Posterior vena cava (tissue), 2 donors: Measurements from ENCODE around the gene PTPRD. TPM values are rescaled to one million over a fixed set of nuclear protein-coding genes. Genes with fewer than 3 reads are reported as not detected.
A peak's percentile ranks its signal among the peaks of the same experiment; 100 is the strongest.
"Not testable (repeated sequence)": the region's sequence is repeated elsewhere in the genome, so short reads cannot be mapped to it uniquely, and the experiment has no call there.

ENCODE experiments used
- DNase-seq: peaks from one replicate; pipeline ENCODE4 v3.0.0-alpha.2; 2020; ENCODE audit warnings: low spot score
- intact Hi-C, 2 donors: fragments of 100-400 bp; cut with DNase I; formaldehyde crosslinking; loops; one replicate each; pipeline versions ENCODE4 v1.14.1 to v1.14.2; 2022 to 2023
- total RNA-seq, 2 donors: library from RNA; stranded (reverse); fragmentation: NEBNext Ultra II Directional; extraction: Animal tissue kit (Norgen Biotek cat#: 25700); gene quantifications; one replicate each; pipeline ENCODE4 v1.2.1, GENCODE V29; 2021
- donor health status: DM: yes; HTN: yes; CAD: no.
- donor health status: DM: yes; HTN: yes; CAD: no.

The PTPRD gene
- total RNA-seq, 2 donors from 2014 or later = 21.4 to 51.2 TPM

- DNase-seq = peak; percentile 84
- intact Hi-C loops = no loop called here
Observed at GRCh38 chr9:9942764-9943424, 669.9 kb downstream of the PTPRD start.

- intact Hi-C loops = no loop called here
Observed at GRCh38 chr9:9938432-9938831, 674.4 kb downstream of the PTPRD start.

GRCh38 chr9:9931464-9931863 lies 681.3 kb downstream of the PTPRD start:
- DNase-seq, intact Hi-C loops: not testable (repeated sequence)

More at GRCh38 chr9:9938432-9938831, 674.4 kb downstream of the PTPRD start:
- DNase-seq = no peak

- intact Hi-C loops = no loop called here
- no peak for DNase-seq
Observed at GRCh38 chr9:9924376-9924775, 688.4 kb downstream of the PTPRD start.

GRCh38 chr9:9921805-9922204 lies 691.0 kb downstream of the PTPRD start:
- intact Hi-C loops = no loop called here
- DNase-seq = no peak

- intact Hi-C loops = no loop called here
- no peak for DNase-seq
Observed at GRCh38 chr9:9920425-9921060, 692.3 kb downstream of the PTPRD start.

- DNase-seq = no peak
- intact Hi-C loops = no loop called here
Observed at GRCh38 chr9:9919174-9919775, 693.5 kb downstream of the PTPRD start.

- intact Hi-C loops = no loop called here
- no peak for DNase-seq
Observed at GRCh38 chr9:9917400-9917799, 695.4 kb downstream of the PTPRD start.

- peak; percentile 54 for DNase-seq
- intact Hi-C loops = no loop called here
Observed at GRCh38 chr9:9914174-9914573, 698.6 kb downstream of the PTPRD start.

GRCh38 chr9:9913276-9913832 lies 699.4 kb downstream of the PTPRD start:
- intact Hi-C loops = no loop called here
- DNase-seq = no peak

GRCh38 chr9:9912459-9912858 lies 700.3 kb downstream of the PTPRD start:
- DNase-seq = no peak
- intact Hi-C loops = no loop called here

GRCh38 chr9:9905736-9906135 lies 707.1 kb downstream of the PTPRD start:
- no peak for DNase-seq
- intact Hi-C loops = no loop called here

GRCh38 chr9:9904041-9904440 lies 708.8 kb downstream of the PTPRD start:
- intact Hi-C loops = no loop called here
- no peak for DNase-seq

- DNase-seq = no peak
- intact Hi-C loops = no loop called here
Observed at GRCh38 chr9:9901624-9902023, 711.2 kb downstream of the PTPRD start.

- no peak for DNase-seq
- intact Hi-C loops = no loop called here
Observed at GRCh38 chr9:9893837-9894236, 719.0 kb downstream of the PTPRD start.

- intact Hi-C loops = no loop called here
- no peak for DNase-seq
Observed at GRCh38 chr9:9892217-9892616, 720.6 kb downstream of the PTPRD start.

- no peak for DNase-seq
- intact Hi-C loops = no loop called here
Observed at GRCh38 chr9:9881692-9882091, 731.1 kb downstream of the PTPRD start.

- intact Hi-C loops = no loop called here
Observed at GRCh38 chr9:9874270-9874669, 738.5 kb downstream of the PTPRD start.

GRCh38 chr9:9862235-9862810 lies 750.5 kb downstream of the PTPRD start:
- DNase-seq = no peak
- intact Hi-C loops = no loop called here

More at GRCh38 chr9:9874270-9874669, 738.5 kb downstream of the PTPRD start:
- no peak for DNase-seq
